ENCODE results near the gene UBL7. TPM values are rescaled to one million over a fixed set of nuclear protein-coding genes. Genes with fewer than 3 reads are reported as not detected.

Gene UBL7
- total and polyA plus RNA-seq, 10 of the 15 experiments (the other 5 are each of a cell fraction or from before 2014, with no cell fraction given): 25.9 to 145 (median 90.1) TPM

DNA sequence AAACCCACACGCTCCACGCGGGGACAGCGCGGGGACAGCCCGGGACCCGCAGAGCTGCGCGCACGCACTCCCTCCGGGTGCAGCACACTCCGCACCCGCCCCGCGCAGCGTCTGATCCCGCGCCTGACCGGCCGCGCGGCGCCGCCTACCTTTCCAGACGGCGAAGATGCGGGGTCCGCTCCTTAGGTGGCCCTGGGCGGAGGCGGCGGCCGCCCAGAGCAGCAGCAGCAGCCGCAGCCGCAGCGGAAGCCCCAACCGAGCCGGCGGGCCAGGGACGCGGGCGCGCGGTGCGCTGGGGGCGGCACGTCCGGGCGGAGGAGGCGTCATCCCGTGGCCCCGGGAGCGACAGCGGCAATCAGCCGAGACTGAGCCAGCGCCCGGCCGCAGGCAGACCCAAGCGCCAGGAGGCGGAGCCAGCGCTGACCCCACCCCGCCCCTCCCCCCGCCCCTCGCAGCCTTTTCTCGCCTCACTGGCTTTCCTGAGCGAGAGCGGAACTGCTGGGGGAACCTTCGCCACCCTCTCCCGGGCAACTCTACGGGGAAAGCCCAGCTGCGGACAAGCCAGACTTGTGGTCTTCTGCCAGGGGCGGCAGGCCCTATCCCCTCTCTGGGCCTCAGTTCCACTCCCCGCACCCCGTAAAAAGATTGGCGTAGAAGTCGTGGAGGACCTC, 27.2 kb downstream of the UBL7 start, which contains the start of gene SEMA7A (continued):
- TF ChIP-seq, protein P1, sequence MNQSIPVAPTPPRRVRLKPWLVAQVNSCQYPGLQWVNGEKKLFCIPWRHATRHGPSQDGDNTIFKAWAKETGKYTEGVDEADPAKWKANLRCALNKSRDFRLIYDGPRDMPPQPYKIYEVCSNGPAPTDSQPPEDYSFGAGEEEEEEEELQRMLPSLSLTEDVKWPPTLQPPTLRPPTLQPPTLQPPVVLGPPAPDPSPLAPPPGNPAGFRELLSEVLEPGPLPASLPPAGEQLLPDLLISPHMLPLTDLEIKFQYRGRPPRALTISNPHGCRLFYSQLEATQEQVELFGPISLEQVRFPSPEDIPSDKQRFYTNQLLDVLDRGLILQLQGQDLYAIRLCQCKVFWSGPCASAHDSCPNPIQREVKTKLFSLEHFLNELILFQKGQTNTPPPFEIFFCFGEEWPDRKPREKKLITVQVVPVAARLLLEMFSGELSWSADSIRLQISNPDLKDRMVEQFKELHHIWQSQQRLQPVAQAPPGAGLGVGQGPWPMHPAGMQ (IDR thresholded peaks at IDR 0.05; ENCODE audit: borderline replicate concordance): no peak
- TF ChIP-seq POLR2AphosphoS5 (IDR thresholded peaks at IDR 0.05; ENCODE audit: low read length) (peak; percentile 96), FOS (IDR thresholded peaks at IDR 0.05; ENCODE audit: borderline replicate concordance, extremely low read depth, insufficient read length) (no peak), NFXL1 (IDR thresholded peaks at IDR 0.05; ENCODE audit: borderline replicate concordance) (no peak)
- TF ChIP-seq, protein P2, sequence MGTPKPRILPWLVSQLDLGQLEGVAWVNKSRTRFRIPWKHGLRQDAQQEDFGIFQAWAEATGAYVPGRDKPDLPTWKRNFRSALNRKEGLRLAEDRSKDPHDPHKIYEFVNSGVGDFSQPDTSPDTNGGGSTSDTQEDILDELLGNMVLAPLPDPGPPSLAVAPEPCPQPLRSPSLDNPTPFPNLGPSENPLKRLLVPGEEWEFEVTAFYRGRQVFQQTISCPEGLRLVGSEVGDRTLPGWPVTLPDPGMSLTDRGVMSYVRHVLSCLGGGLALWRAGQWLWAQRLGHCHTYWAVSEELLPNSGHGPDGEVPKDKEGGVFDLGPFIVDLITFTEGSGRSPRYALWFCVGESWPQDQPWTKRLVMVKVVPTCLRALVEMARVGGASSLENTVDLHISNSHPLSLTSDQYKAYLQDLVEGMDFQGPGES (IDR thresholded peaks at IDR 0.05): no peak

DNA sequence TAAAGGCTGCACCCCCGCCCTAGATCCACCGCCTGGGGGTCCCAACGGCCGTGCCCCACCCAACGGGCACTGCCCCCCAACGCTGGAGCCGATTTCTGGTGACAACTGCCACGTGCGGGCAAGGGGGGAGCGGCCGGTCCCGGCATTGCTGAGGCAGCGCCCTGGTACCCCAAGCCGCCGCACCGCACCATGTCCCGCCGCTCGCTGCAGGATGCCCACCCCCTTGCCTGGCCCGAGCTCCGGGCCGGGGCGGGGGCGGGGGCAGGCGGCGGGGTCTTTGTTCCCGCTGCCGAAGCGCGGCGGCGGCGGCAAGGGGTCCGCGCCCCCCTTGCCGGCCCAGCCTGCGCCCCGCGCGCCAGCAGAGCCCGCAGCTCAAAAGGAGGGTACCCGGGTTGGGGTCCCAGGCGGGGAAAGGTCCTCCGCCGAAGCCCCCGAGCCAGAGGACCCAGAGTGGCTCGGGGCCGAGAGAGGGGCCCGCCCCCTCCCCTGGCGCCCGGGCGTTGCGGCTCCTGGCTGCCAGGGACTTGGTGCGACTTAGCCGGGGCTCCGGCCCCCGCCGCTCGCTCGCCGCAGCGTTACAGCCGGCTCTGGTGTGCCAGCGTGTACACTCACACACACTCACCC, 27.9 kb downstream of the UBL7 start:
- no peak overlapping the region for H3K4me2 ChIP-seq (ENCODE audit: control insufficient read depth, insufficient read depth)
- peaks cover 9% of the 10 kb centered on the region for H4K20me1 ChIP-seq (ENCODE audit: control insufficient read depth, insufficient read depth)
- no peak for TF ChIP-seq SMAD5 (IDR thresholded peaks at IDR 0.05; ENCODE audit: low read depth)
- TF ChIP-seq, protein P3, sequence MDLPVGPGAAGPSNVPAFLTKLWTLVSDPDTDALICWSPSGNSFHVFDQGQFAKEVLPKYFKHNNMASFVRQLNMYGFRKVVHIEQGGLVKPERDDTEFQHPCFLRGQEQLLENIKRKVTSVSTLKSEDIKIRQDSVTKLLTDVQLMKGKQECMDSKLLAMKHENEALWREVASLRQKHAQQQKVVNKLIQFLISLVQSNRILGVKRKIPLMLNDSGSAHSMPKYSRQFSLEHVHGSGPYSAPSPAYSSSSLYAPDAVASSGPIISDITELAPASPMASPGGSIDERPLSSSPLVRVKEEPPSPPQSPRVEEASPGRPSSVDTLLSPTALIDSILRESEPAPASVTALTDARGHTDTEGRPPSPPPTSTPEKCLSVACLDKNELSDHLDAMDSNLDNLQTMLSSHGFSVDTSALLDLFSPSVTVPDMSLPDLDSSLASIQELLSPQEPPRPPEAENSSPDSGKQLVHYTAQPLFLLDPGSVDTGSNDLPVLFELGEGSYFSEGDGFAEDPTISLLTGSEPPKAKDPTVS (IDR thresholded peaks at IDR 0.05; ENCODE audit: low read depth, low read length): no peak
- TF ChIP-seq CHD1 (IDR thresholded peaks at IDR 0.05; ENCODE audit: low read depth, low read length): no peak
- peak; percentile 43; the same call in 1 of the 2 replicates for TF ChIP-seq MXI1 (IDR thresholded peaks at IDR 0.05; ENCODE audit: low read depth, low read length)
- ChIA-PET RAD21 (ENCODE audit: unreplicated experiment) (interaction anchor here (13.8 to 24.4 kb wide), 2 partner anchors 33 to 49 kb away, joined by 228 to 496 read pairs; no protein-coding TSS in a partner anchor), CTCF (interaction anchor here (16.9 to 22.3 kb wide), 2 partner anchors 32 to 56 kb away, joined by 187 to 655 read pairs; partner anchors contain the start of gene CYP11A1), POLR2A (interaction anchor here (1.1 to 16.6 kb wide), 4 partner anchors 27 to 48 kb away, joined by 3 to 325 read pairs (median 114); partner anchors contain the start of gene UBL7), SMC1A (ENCODE audit: uncharacterized antibody, unreplicated experiment) (interaction anchor here (6.9 to 25.4 kb wide), 3 partner anchors 29 to 52 kb away, joined by 51 to 544 read pairs (median 182); no protein-coding TSS in a partner anchor)
- FAIRE-seq (no peak), ATAC-seq (no peak), DNase-seq (ENCODE audit: low read depth, low spot score) (no peak)
- H3K4me1 ChIP-seq (ENCODE audit: control insufficient read depth, insufficient read depth, low read length): peaks cover 34% of the 10 kb centered on the region
- no peaks in the 10 kb centered on the region for H3K27me3 ChIP-seq (replicated peaks in 1 of 2; ENCODE audit: control insufficient read depth in 2 of 2, insufficient read depth in 2 of 2, low read length in 1 of 2)
- H3K79me2 ChIP-seq (ENCODE audit: control insufficient read depth, insufficient read depth, low read length): peaks cover 67% of the 10 kb centered on the region
- no TSS peak for BruUV-seq (replicated peaks)
- H3K36me3 ChIP-seq (ENCODE audit: control insufficient read depth in 2 of 2, insufficient read depth in 2 of 2, low read length in 1 of 2): peaks cover 1 to 5% of the 10 kb centered on the region in 2 experiments; a peak in 1 of 4 replicates
- no peaks in the 10 kb centered on the region for H3K9me3 ChIP-seq (replicated peaks; ENCODE audit: control insufficient read depth, insufficient read depth, low read length)
- intact Hi-C loops (cut with micrococcal nuclease; ENCODE audit: unreplicated experiment): loop anchor here (1.0 to 5.0 kb wide), 3 partner anchors 29 to 184 kb away; partner anchors contain the start of genes ARID3B and CLK3
- no peak overlapping the region for H2AFZ ChIP-seq (ENCODE audit: control insufficient read depth, low read depth, low read length)
- H3K4me3 ChIP-seq: peak overlapping the region; percentile 98
- under 1% methylated on average over 55 of the region's 64 CpGs for WGBS (ENCODE audit: insufficient coverage, insufficient replicate concordance, low lambda C conversion rate, missing lambda C conversion rate)
- in situ Hi-C loops (cut with MboI): no loop called here
- peak overlapping the region; percentile 76 for H3K9ac ChIP-seq (ENCODE audit: control insufficient read depth, insufficient read depth, low read length)
- H3K27ac ChIP-seq (ENCODE audit: control insufficient read depth, insufficient read depth): peak overlapping the region; percentile 84

Measured in GM12878 (cell line).